HEK293 (cell line): ENCODE measurements around the gene SERPING1.

ENCODE experiments used
- CTCF ChIA-PET: fragments of 350-600 bp; formaldehyde crosslinking; extraction: SDS; loops from one replicate; lab custom pipeline; 2021; ENCODE audit warnings: antibody characterized with exemption; lab: Yijun Ruan, JAX
- POLR2A ChIA-PET: fragments of 300-600 bp; formaldehyde crosslinking; extraction: SDS; loops from one replicate; lab custom pipeline; 2020; ENCODE audit warnings: antibody characterized with exemption, inconsistent platforms; lab: Yijun Ruan, JAX
- H3K27ac ChIP-seq: fragments of 200-500 bp; sonication (Bioruptor generic); 2 replicates; pipeline ENCODE4 v1.5.1; 2014; ENCODE audit warnings: low read depth, low read length, control low read depth, inconsistent platforms; ENCODE audit errors: extremely low read depth
- H3K36me3 ChIP-seq, 2 experiments: fragments of 200-500 bp in 1 of 2; sonication (Bioruptor generic) in 1 of 2; 1 replicate in 1 of 2; 2 replicates in 1 of 2; pipeline ENCODE4 v1.5.1; 2014 to 2017; ENCODE audit warnings: inconsistent platforms in 2 of 2, low read length in 2 of 2; ENCODE audit not compliant: control insufficient read depth in 2 of 2, insufficient read depth in 1 of 2
- H3K4me1 ChIP-seq: fragments of 200-500 bp; sonication (Bioruptor generic); 2 replicates; pipeline ENCODE4 v1.5.1; 2014; ENCODE audit warnings: mild to moderate bottlenecking, low read length, inconsistent platforms; ENCODE audit not compliant: control insufficient read depth, insufficient read depth
- H3K4me3 ChIP-seq: 2 replicates; pipeline ENCODE4 v1.5.1; 2011; ENCODE audit warnings: low read depth, mild to moderate bottlenecking, control low read depth, low read length, moderate library complexity
- H3K9me3 ChIP-seq: fragments of 200-500 bp; sonication (Bioruptor generic); 2 replicates; pipeline ENCODE4 v1.5.1; 2014; ENCODE audit warnings: low read depth, low read length, inconsistent platforms; ENCODE audit not compliant: control insufficient read depth, insufficient read depth
- GFI1B ChIP-seq: fragments of 450-650 bp; formaldehyde crosslinking; IDR thresholded peaks from 2 replicates; pipeline ENCODE4 v1.5.1; 2016; ENCODE audit warnings: missing biosample characterization, missing genetic modification characterization
- GLIS2 ChIP-seq: fragments of 450-650 bp; formaldehyde crosslinking; IDR thresholded peaks from 2 replicates; pipeline ENCODE4 v1.5.1; 2016; ENCODE audit warnings: missing biosample characterization, missing genetic modification characterization
- KLF7 ChIP-seq: fragments of 450-650 bp; formaldehyde crosslinking; IDR thresholded peaks from 2 replicates; pipeline ENCODE4 v1.5.1; 2016; ENCODE audit warnings: missing biosample characterization, missing genetic modification characterization, borderline replicate concordance
- KLF9 ChIP-seq: fragments of 450-650 bp; formaldehyde crosslinking; IDR thresholded peaks from 2 replicates; pipeline ENCODE4 v1.5.1; 2016; ENCODE audit warnings: missing biosample characterization, missing genetic modification characterization, low read depth
- PRDM4 ChIP-seq: fragments of 450-650 bp; formaldehyde crosslinking; IDR thresholded peaks from 2 replicates; pipeline ENCODE4 v1.5.1; 2017; ENCODE audit warnings: missing biosample characterization, missing genetic modification characterization
- RBAK ChIP-seq: fragments of 450-650 bp; formaldehyde crosslinking; IDR thresholded peaks from 2 replicates; pipeline ENCODE4 v1.5.1; 2016; ENCODE audit warnings: missing biosample characterization, missing genetic modification characterization
- ZBTB17 ChIP-seq: fragments of 450-650 bp; formaldehyde crosslinking; IDR thresholded peaks from 2 replicates; pipeline ENCODE4 v1.5.1; 2016; ENCODE audit warnings: missing biosample characterization, missing genetic modification characterization
- ZBTB26 ChIP-seq: fragments of 450-650 bp; formaldehyde crosslinking; optimal IDR thresholded peaks from 2 replicates; pipeline ENCODE3; 2016; ENCODE audit warnings: missing biosample characterization, mild to moderate bottlenecking, missing genetic modification characterization
- ZBTB6 ChIP-seq: fragments of 450-650 bp; formaldehyde crosslinking; IDR thresholded peaks from 2 replicates; pipeline ENCODE4 v1.5.1; 2017; ENCODE audit warnings: missing biosample characterization, missing genetic modification characterization
- ZNF280C ChIP-seq: fragments of 450-650 bp; formaldehyde crosslinking; IDR thresholded peaks from 2 replicates; pipeline ENCODE4 v1.5.1; 2016; ENCODE audit warnings: missing biosample characterization, missing genetic modification characterization
- ZNF555 ChIP-seq: fragments of 450-650 bp; formaldehyde crosslinking; conservative IDR thresholded peaks from 2 replicates; pipeline ENCODE4 v1.5.1; 2017; ENCODE audit warnings: missing biosample characterization, mild to moderate bottlenecking, missing genetic modification characterization, inconsistent platforms
- ZNF621 ChIP-seq: fragments of 450-650 bp; formaldehyde crosslinking; IDR thresholded peaks from 2 replicates; pipeline ENCODE4 v1.5.1; 2017; ENCODE audit warnings: missing biosample characterization, missing genetic modification characterization
- ZNF654 ChIP-seq: fragments of 450-650 bp; formaldehyde crosslinking; IDR thresholded peaks from 2 replicates; pipeline ENCODE4 v1.5.1; 2016; ENCODE audit warnings: low read depth, missing biosample characterization, missing genetic modification characterization
- ZNF701 ChIP-seq: fragments of 450-650 bp; formaldehyde crosslinking; IDR thresholded peaks from 2 replicates; pipeline ENCODE4 v1.5.1; 2016; ENCODE audit warnings: missing biosample characterization, missing genetic modification characterization
- ZSCAN5A ChIP-seq: fragments of 450-650 bp; formaldehyde crosslinking; IDR thresholded peaks from 2 replicates; pipeline ENCODE4 v1.5.1; 2016; ENCODE audit warnings: missing biosample characterization, missing genetic modification characterization
- TF ChIP-seq, protein P1 (sequence below): fragments of 450-650 bp; formaldehyde crosslinking; IDR thresholded peaks from 2 replicates; pipeline ENCODE4 v1.5.1; 2016; ENCODE audit warnings: missing biosample characterization, missing genetic modification characterization
- TF ChIP-seq, protein P2 (sequence below): fragments of 450-650 bp; formaldehyde crosslinking; IDR thresholded peaks from 2 replicates; pipeline ENCODE4 v1.5.1; 2016; ENCODE audit warnings: missing biosample characterization, missing genetic modification characterization
- TF ChIP-seq, protein P3 (sequence below): fragments of 450-650 bp; formaldehyde crosslinking; IDR thresholded peaks from 2 replicates; pipeline ENCODE4 v1.5.1; 2016; ENCODE audit warnings: missing biosample characterization, missing genetic modification characterization

The SERPING1 gene

DNA sequence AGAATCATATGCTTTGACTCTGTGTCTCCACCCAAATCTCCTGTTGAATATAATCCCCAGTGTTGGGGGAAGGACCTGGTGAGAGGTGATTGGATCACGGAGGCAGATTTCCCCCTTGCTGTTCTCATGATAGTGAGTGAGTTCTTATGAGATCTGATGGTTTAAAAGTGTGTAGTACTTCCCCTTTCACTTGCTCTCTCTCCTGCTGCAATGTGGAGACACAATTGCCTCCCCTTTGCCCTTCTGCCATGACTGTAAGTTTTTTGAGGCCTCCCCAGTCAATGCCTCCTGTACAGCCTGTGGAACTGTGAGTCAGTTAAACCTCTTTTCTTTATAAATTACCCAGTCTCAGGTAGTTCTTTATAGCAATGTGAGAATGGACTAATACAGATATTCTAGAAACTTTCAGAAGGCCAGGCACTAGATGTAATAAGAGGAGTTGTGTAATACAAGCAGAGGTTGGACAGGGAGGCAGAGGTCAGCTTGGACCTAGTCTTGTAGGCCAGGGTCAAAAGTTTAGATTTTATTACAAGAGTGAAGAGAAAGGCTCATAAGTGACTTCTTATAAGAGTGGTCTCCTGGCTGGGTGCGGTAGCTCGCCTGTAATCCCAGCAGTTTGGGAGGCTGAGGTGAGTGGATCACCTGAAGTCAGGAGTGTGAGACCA is 9.3 kb upstream of the SERPING1 start:
- ChIA-PET POLR2A (interaction anchor here (0.6 kb wide), 1 partner anchor 52 kb away, joined by 3 read pairs; no protein-coding TSS in a partner anchor), CTCF (interaction anchor here (1.1 kb wide), 1 partner anchor 130 kb away, joined by 5 read pairs; no protein-coding TSS in a partner anchor)
- Histone ChIP-seq H3K4me3 (no peak overlapping the region), H3K4me1 (no peaks in the 10 kb centered on the region), H3K27ac (no peak overlapping the region), H3K9me3 (no peaks in the 10 kb centered on the region), H3K36me3 (no peaks in the 10 kb centered on the region)
- TF ChIP-seq ZNF555: no peak

DNA sequence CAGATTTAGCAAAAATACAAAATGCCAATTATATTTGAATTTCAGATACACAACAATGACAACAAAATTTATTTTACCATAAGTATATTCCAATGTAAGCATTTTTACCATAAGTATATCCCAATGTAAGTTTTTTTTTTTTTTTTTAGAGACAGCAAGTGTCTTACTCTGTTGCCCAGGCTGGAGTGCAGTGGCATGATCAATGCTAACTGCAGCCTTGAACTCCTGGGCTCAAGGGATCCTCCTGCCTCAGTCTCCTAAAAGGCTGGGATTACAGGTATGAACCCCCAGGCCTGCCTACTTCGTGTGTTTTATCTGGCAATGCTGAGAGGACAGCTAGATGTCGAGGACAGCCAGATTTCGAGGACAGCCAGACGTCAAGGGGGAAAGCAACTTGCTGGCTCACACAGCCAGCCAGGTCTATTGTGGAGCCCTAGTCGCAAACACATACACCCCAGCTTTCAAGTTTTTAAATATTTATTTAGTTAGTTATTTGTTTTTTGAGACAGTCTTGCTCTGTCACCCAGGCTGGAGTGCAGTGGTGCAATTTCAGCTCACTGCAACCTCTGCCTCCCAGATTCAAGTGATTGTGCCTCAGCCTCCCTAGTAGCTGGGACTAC is 1.1 kb upstream of the SERPING1 start:
- no peak overlapping the region for H3K4me3 ChIP-seq
- no peaks in the 10 kb centered on the region for H3K36me3 ChIP-seq
- ChIA-PET POLR2A (no interaction called here), CTCF (interaction anchor here (0.6 to 2.1 kb wide), 5 partner anchors 28 to 119 kb away, joined by 3 to 8 read pairs (median 3); partner anchors contain the start of gene UBE2L6)
- H3K27ac ChIP-seq: no peak overlapping the region
- no peaks in the 10 kb centered on the region for H3K9me3 ChIP-seq
- H3K4me1 ChIP-seq: no peaks in the 10 kb centered on the region
- TF ChIP-seq ZNF654 (tag by site-specific recombination) (no peak), ZBTB17 (tag by site-specific recombination) (no peak), KLF9 (tag by site-specific recombination) (no peak), KLF7 (tag by site-specific recombination) (no peak), ZNF280C (tag by site-specific recombination) (no peak), ZBTB26 (no peak), ZNF701 (tag by site-specific recombination) (no peak), RBAK (no peak), PRDM4 (tag by site-specific recombination) (no peak), GLIS2 (tag by site-specific recombination) (no peak), ZSCAN5A (tag by site-specific recombination) (no peak), ZNF621 (tag by site-specific recombination) (no peak), GFI1B (tag by site-specific recombination) (no peak), ZBTB6 (tag by site-specific recombination) (no peak)
- TF ChIP-seq, protein P1, sequence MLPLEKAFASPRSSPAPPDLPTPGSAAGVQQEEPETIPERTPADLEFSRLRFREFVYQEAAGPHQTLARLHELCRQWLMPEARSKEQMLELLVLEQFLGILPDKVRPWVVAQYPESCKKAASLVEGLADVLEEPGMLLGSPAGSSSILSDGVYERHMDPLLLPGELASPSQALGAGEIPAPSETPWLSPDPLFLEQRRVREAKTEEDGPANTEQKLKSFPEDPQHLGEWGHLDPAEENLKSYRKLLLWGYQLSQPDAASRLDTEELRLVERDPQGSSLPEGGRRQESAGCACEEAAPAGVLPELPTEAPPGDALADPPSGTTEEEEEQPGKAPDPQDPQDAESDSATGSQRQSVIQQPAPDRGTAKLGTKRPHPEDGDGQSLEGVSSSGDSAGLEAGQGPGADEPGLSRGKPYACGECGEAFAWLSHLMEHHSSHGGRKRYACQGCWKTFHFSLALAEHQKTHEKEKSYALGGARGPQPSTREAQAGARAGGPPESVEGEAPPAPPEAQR (tag by site-specific recombination): no peak
- TF ChIP-seq, protein P2, sequence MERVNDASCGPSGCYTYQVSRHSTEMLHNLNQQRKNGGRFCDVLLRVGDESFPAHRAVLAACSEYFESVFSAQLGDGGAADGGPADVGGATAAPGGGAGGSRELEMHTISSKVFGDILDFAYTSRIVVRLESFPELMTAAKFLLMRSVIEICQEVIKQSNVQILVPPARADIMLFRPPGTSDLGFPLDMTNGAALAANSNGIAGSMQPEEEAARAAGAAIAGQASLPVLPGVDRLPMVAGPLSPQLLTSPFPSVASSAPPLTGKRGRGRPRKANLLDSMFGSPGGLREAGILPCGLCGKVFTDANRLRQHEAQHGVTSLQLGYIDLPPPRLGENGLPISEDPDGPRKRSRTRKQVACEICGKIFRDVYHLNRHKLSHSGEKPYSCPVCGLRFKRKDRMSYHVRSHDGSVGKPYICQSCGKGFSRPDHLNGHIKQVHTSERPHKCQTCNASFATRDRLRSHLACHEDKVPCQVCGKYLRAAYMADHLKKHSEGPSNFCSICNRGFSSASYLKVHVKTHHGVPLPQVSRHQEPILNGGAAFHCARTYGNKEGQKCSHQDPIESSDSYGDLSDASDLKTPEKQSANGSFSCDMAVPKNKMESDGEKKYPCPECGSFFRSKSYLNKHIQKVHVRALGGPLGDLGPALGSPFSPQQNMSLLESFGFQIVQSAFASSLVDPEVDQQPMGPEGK (tag by site-specific recombination): no peak
- TF ChIP-seq, protein P3, sequence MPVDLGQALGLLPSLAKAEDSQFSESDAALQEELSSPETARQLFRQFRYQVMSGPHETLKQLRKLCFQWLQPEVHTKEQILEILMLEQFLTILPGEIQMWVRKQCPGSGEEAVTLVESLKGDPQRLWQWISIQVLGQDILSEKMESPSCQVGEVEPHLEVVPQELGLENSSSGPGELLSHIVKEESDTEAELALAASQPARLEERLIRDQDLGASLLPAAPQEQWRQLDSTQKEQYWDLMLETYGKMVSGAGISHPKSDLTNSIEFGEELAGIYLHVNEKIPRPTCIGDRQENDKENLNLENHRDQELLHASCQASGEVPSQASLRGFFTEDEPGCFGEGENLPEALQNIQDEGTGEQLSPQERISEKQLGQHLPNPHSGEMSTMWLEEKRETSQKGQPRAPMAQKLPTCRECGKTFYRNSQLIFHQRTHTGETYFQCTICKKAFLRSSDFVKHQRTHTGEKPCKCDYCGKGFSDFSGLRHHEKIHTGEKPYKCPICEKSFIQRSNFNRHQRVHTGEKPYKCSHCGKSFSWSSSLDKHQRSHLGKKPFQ (tag by site-specific recombination): no peak
